Lung (tissue), 12 donors: Measurements from ENCODE around the gene P2RY2. TPM values are rescaled to one million over a fixed set of nuclear protein-coding genes. Genes with fewer than 3 reads are reported as not detected.

Experiments
- ATAC-seq: fragments of 200-7000 bp; cut with Tn5 transposase; one replicate; pipeline ENCODE4 v1.9.1; 2020; ENCODE audit warnings: moderate number of reproducible peaks; ENCODE audit not compliant: insufficient read depth, low FRiP score
- DNase-seq, 3 donors: peaks; one replicate each; pipeline ENCODE4 v3.0.0-alpha.2; 2013 to 2017
- H3K27ac ChIP-seq, 2 donors: one replicate each; pipeline ENCODE4 v1.5.1; 2013; ENCODE audit warnings: mild to moderate bottlenecking in 2 of 2, moderate library complexity in 2 of 2, control low read depth in 1 of 2, inconsistent platforms in 1 of 2, low read depth in 1 of 2, low read length in 1 of 2
- H3K27me3 ChIP-seq, 3 donors: one replicate each; pipeline ENCODE4 v1.5.1; 2013; ENCODE audit warnings: low read length in 2 of 3; ENCODE audit not compliant: control insufficient read depth in 3 of 3, insufficient read depth in 3 of 3
- H3K36me3 ChIP-seq, 4 donors: one replicate each; pipeline ENCODE4 v1.5.1; 2013; ENCODE audit warnings: low read length in 4 of 4, mild to moderate bottlenecking in 1 of 4, moderate library complexity in 1 of 4; ENCODE audit not compliant: control insufficient read depth in 4 of 4, insufficient read depth in 4 of 4
- H3K4me1 ChIP-seq, 5 donors: one replicate each; pipeline ENCODE4 v1.5.1; 2013; ENCODE audit warnings: low read length in 5 of 5, mild to moderate bottlenecking in 2 of 5, moderate library complexity in 1 of 5; ENCODE audit not compliant: control insufficient read depth in 5 of 5, insufficient read depth in 5 of 5
- H3K4me3 ChIP-seq: one replicate; pipeline ENCODE4 v1.5.1; 2013; ENCODE audit warnings: mild to moderate bottlenecking, control low read depth, moderate library complexity
- H3K9ac ChIP-seq, 2 donors: one replicate each; pipeline ENCODE4 v1.5.1; 2013; ENCODE audit warnings: low read length in 2 of 2, control low read depth in 1 of 2; ENCODE audit not compliant: insufficient read depth in 1 of 2
- H3K9me3 ChIP-seq, 4 donors: one replicate each; pipeline ENCODE4 v1.5.1; 2013; ENCODE audit warnings: low read length in 3 of 4, mild to moderate bottlenecking in 1 of 4, moderate library complexity in 1 of 4; ENCODE audit not compliant: control insufficient read depth in 4 of 4, insufficient read depth in 3 of 4
- CTCF ChIP-seq: IDR thresholded peaks from 2 replicates; pipeline ENCODE4 v1.5.1; 2012; ENCODE audit warnings: mild to moderate bottlenecking; ENCODE audit errors: control extremely low read depth, extremely low read depth
- WGBS, 2 donors: extraction: QIAGEN DNeasy Blood & Tissue Kit; methylation state at CpG; one replicate each; pipeline ENCODE4 v1.1.7; 2013; 5-methylcytosine and 5-hydroxymethylcytosine counted together
- polyA plus RNA-seq, 2 donors: library from polyadenylated mRNA; stranded (reverse); fragments of 200-250 nt; gene quantifications; one replicate each; pipeline ENCODE4 v1.2.1, GENCODE V29; 2013
- total RNA-seq, 2 donors: library from RNA; depleted of rRNA in 1 of 2; stranded (reverse); fragments of >200 nt in 1 of 2; gene quantifications; one replicate each; pipeline ENCODE4 v1.2.1, GENCODE V29; 2014 to 2021
- donor health status: control.
- donor health status: control.
- donor health status: Bipolar disorder and iron deficiency.
- donor health status: healthy.
- donor health status: DM: yes; HTN: yes; CAD: no.

Gene P2RY2
- total and polyA plus RNA-seq, 4 donors, result 3.1 to 13.0 (median 6.5) TPM

GRCh38 chr11:73235236-73235786, 17.2 kb downstream of the P2RY2 start:
- no peak for DNase-seq
- ATAC-seq, result no peak
- WGBS, 2 donors, result 91 to 92% methylated on average over 8 of the region's 8 CpGs
- Histone ChIP-seq H3K27ac (no peak overlapping the region), H3K9ac (no peak overlapping the region), H3K4me3 (no peak overlapping the region), H3K36me3 (peaks cover 0 to 4% (median 0%) of the 10 kb centered on the region in 4 donors), H3K4me1 (peaks cover 3 to 24% (median 10%) of the 10 kb centered on the region in 5 donors), H3K9me3 (no peaks in the 10 kb centered on the region), H3K27me3 (no peaks in the 10 kb centered on the region)
- no peak for TF ChIP-seq CTCF

GRCh38 chr11:73236205-73236765, 18.2 kb downstream of the P2RY2 start:
- ATAC-seq, result no peak
- 88 to 89% methylated on average over 4 of the region's 4 CpGs for WGBS, 2 donors
- H3K9me3 ChIP-seq, result no peaks in the 10 kb centered on the region
- H3K4me1 ChIP-seq, result peaks cover 8 to 24% (median 10%) of the 10 kb centered on the region in 5 donors
- no peak overlapping the region for H3K27ac ChIP-seq
- DNase-seq, result no peak
- no peak for TF ChIP-seq CTCF
- H3K27me3 ChIP-seq, result no peaks in the 10 kb centered on the region
- H3K9ac ChIP-seq, result no peak overlapping the region
- H3K4me3 ChIP-seq, result no peak overlapping the region
- peaks cover 0 to 4% (median 0%) of the 10 kb centered on the region in 4 donors for H3K36me3 ChIP-seq

- ATAC-seq (peak; percentile 75), DNase-seq (no peak)
- Histone ChIP-seq H3K27ac (peak overlapping the region in 1 of 2 donors; percentile 77), H3K27me3 (no peaks in the 10 kb centered on the region), H3K9me3 (no peaks in the 10 kb centered on the region), H3K9ac (no peak overlapping the region), H3K4me1 (peaks cover 8 to 25% (median 10%) of the 10 kb centered on the region in 5 donors), H3K36me3 (peaks cover 0 to 4% (median 0%) of the 10 kb centered on the region in 4 donors), H3K4me3 (no peak overlapping the region)
- 55% methylated on average over 6 of the region's 6 CpGs for WGBS, 2 donors
- peak; percentile 27 for TF ChIP-seq CTCF
These were observed 18.8 kb downstream of the P2RY2 start for GRCh38 chr11:73236854-73237253.
